Measurements from ENCODE around the gene KCNB1. TPM values are rescaled to one million over a fixed set of nuclear protein-coding genes. Genes with fewer than 3 reads are reported as not detected.

Gene KCNB1
- total and polyA plus RNA-seq, 2 donors (not counting 1 experiment from before 2014, with no cell fraction given) = 0.12 TPM; not detected in 1

DNA sequence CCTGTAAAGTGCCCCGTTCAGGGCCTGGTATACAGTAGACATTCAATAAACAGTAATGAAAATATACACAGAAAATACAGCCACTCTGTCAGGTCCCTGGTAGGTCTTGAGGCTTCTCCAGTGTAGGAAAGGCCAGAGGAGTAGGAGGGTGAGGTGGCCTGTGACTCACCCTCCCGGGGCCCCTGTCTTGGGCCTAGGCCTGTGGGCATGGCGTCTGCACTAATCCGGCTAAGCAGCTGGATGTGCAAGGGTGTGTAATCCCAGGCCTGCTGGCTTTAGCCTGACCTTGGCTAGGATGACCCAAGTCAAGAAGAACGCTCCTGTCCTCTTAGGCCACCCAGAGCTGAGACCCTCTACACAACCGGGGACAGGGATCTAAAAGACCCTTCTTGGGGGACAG, 84.9 kb downstream of the KCNB1 start:
- TF ChIP-seq, protein P1, sequence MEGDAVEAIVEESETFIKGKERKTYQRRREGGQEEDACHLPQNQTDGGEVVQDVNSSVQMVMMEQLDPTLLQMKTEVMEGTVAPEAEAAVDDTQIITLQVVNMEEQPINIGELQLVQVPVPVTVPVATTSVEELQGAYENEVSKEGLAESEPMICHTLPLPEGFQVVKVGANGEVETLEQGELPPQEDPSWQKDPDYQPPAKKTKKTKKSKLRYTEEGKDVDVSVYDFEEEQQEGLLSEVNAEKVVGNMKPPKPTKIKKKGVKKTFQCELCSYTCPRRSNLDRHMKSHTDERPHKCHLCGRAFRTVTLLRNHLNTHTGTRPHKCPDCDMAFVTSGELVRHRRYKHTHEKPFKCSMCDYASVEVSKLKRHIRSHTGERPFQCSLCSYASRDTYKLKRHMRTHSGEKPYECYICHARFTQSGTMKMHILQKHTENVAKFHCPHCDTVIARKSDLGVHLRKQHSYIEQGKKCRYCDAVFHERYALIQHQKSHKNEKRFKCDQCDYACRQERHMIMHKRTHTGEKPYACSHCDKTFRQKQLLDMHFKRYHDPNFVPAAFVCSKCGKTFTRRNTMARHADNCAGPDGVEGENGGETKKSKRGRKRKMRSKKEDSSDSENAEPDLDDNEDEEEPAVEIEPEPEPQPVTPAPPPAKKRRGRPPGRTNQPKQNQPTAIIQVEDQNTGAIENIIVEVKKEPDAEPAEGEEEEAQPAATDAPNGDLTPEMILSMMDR (IDR thresholded peaks at IDR 0.05) = no peak
- no peak for TF ChIP-seq EZH2 (IDR thresholded peaks at IDR 0.05; ENCODE audit: borderline replicate concordance, insufficient read depth, low read depth, low read length, poor library complexity, severe bottlenecking)
- H3K27ac Mint-ChIP-seq = no peak overlapping the region
- H3K27me3 ChIP-seq (replicated peaks in 1 of 4; ENCODE audit: control extremely low read depth in 1 of 4, control insufficient read depth in 3 of 4, insufficient read depth in 4 of 4, low read length in 3 of 4) = peaks cover 0 to 9% (median 4%) of the 10 kb centered on the region in 4 experiments
- no peaks in the 10 kb centered on the region for H3K36me3 ChIP-seq (replicated peaks in 1 of 2; ENCODE audit: control extremely low read depth in 1 of 2, control insufficient read depth in 1 of 2, extremely low read depth in 1 of 2, insufficient read depth in 2 of 2, low read length in 1 of 2)
- intact Hi-C loops (cut with micrococcal nuclease) = no loop called here
- H3K9me3 Mint-ChIP-seq (ENCODE audit: insufficient read depth) = no peaks in the 10 kb centered on the region
- H3K4me2 ChIP-seq (replicated peaks; ENCODE audit: low read depth, low read length, poor library complexity, severe bottlenecking) = no peak overlapping the region
- peaks cover 0 to 5% (median 0%) of the 10 kb centered on the region in 3 donors for H3K9me3 ChIP-seq (ENCODE audit: control extremely low read depth in 1 of 3, control insufficient read depth in 2 of 3, insufficient read depth in 1 of 3, low read length in 2 of 3)
- H3K4me3 ChIP-seq (ENCODE audit: control extremely low read depth in 1 of 5, extremely low read depth in 1 of 5, insufficient read depth in 1 of 5, low read depth in 2 of 5, low read length in 4 of 5) = no peak overlapping the region
- WGBS (ENCODE audit: insufficient coverage) = 100% methylated on average over 4 of the region's 6 CpGs
- no peak for DNase-seq
- no peak overlapping the region for H2AFZ ChIP-seq (ENCODE audit: insufficient read depth, low read depth, low read length, poor library complexity, severe bottlenecking)
- H3K4me3 Mint-ChIP-seq = no peak overlapping the region
- H3K4me1 ChIP-seq (ENCODE audit: control insufficient read depth in 2 of 2, insufficient read depth in 2 of 2, low read length in 2 of 2) = no peaks in the 10 kb centered on the region
- no peaks in the 10 kb centered on the region for H4K20me1 ChIP-seq (ENCODE audit: control insufficient read depth, insufficient read depth, low read length, poor library complexity, severe bottlenecking)
- no peak overlapping the region for H3K9ac ChIP-seq (ENCODE audit: low read length)
- no peak overlapping the region for H3K27ac ChIP-seq (ENCODE audit: low read length in 2 of 2)
- CTCF ChIA-PET = no interaction called here
- H3K4me1 Mint-ChIP-seq = no peaks in the 10 kb centered on the region
- POLR2A ChIA-PET = no interaction called here
- no peaks in the 10 kb centered on the region for H3K79me2 ChIP-seq (ENCODE audit: control insufficient read depth, insufficient read depth, low read length)
- H3K27me3 Mint-ChIP-seq = peaks cover 33% of the 10 kb centered on the region
- ATAC-seq (ENCODE audit: low read depth) = no peak

DNA sequence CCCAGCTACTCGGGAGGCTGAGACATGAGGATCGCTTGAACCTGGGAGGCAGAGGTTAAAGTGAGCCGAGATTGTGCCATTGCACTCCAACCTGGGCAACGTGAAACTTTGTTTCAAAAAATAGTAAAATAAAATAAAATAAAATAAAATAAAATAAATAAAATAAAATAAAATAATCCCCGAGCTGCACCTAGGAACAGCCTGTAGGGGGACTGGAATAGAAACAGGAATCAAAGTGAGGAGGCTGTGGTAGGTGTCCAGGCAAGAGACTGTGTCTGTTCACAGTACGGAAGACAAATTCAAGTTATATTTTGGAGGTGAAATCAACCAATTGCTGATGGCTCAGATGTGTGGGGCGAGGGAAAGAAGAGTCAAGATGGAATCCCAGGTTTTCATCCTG, 86.2 kb downstream of the KCNB1 start:
- Mint-ChIP-seq H3K9me3 (ENCODE audit: insufficient read depth) (no peaks in the 10 kb centered on the region), H3K27me3 (peaks cover 35% of the 10 kb centered on the region), H3K4me1 (no peaks in the 10 kb centered on the region), H3K4me3 (no peak overlapping the region), H3K27ac (no peak overlapping the region)
- peaks cover 0 to 5% (median 0%) of the 10 kb centered on the region in 3 donors for H3K9me3 ChIP-seq (ENCODE audit: control extremely low read depth in 1 of 3, control insufficient read depth in 2 of 3, insufficient read depth in 1 of 3, low read length in 2 of 3)
- no peak overlapping the region for H3K4me2 ChIP-seq (replicated peaks; ENCODE audit: low read depth, low read length, poor library complexity, severe bottlenecking)
- H3K4me1 ChIP-seq (ENCODE audit: control insufficient read depth in 2 of 2, insufficient read depth in 2 of 2, low read length in 2 of 2) = no peaks in the 10 kb centered on the region
- H3K27ac ChIP-seq (ENCODE audit: low read length in 2 of 2) = no peak overlapping the region
- H3K79me2 ChIP-seq (ENCODE audit: control insufficient read depth, insufficient read depth, low read length) = no peaks in the 10 kb centered on the region
- WGBS (ENCODE audit: insufficient coverage) = 92% methylated on average over 2 of the region's 7 CpGs
- no peak overlapping the region for H3K9ac ChIP-seq (ENCODE audit: low read length)
- intact Hi-C loops (cut with micrococcal nuclease) = no loop called here
- no peaks in the 10 kb centered on the region for H3K36me3 ChIP-seq (replicated peaks in 1 of 2; ENCODE audit: control extremely low read depth in 1 of 2, control insufficient read depth in 1 of 2, extremely low read depth in 1 of 2, insufficient read depth in 2 of 2, low read length in 1 of 2)
- peaks cover 0 to 9% (median 4%) of the 10 kb centered on the region in 4 experiments for H3K27me3 ChIP-seq (replicated peaks in 1 of 4; ENCODE audit: control extremely low read depth in 1 of 4, control insufficient read depth in 3 of 4, insufficient read depth in 4 of 4, low read length in 3 of 4)
- DNase-seq = no peak
- ChIA-PET CTCF (no interaction called here), POLR2A (no interaction called here)
- H4K20me1 ChIP-seq (ENCODE audit: control insufficient read depth, insufficient read depth, low read length, poor library complexity, severe bottlenecking) = no peaks in the 10 kb centered on the region
- no peak overlapping the region for H2AFZ ChIP-seq (ENCODE audit: insufficient read depth, low read depth, low read length, poor library complexity, severe bottlenecking)
- no peak for ATAC-seq (ENCODE audit: low read depth)
- H3K4me3 ChIP-seq (ENCODE audit: control extremely low read depth in 1 of 5, extremely low read depth in 1 of 5, insufficient read depth in 1 of 5, low read depth in 2 of 5, low read length in 4 of 5) = no peak overlapping the region
- TF ChIP-seq EZH2 (IDR thresholded peaks at IDR 0.05; ENCODE audit: borderline replicate concordance, insufficient read depth, low read depth, low read length, poor library complexity, severe bottlenecking) = no peak
- TF ChIP-seq, protein P1 (IDR thresholded peaks at IDR 0.05) = no peak

All from B cell (primary cell).